UCSD-AML1 (cell line): ENCODE data around the gene TCEAL8.

Experiments
- DNase-seq: peaks from one replicate; lab custom pipeline; 2025; ENCODE audit not compliant: unreplicated experiment; lab: John Stamatoyannopoulos, UW

TCEAL8 gene

GRCh38 chrX:103215425-103215991, 39.4 kb downstream of the TCEAL8 start:
- no peak for DNase-seq

DNA sequence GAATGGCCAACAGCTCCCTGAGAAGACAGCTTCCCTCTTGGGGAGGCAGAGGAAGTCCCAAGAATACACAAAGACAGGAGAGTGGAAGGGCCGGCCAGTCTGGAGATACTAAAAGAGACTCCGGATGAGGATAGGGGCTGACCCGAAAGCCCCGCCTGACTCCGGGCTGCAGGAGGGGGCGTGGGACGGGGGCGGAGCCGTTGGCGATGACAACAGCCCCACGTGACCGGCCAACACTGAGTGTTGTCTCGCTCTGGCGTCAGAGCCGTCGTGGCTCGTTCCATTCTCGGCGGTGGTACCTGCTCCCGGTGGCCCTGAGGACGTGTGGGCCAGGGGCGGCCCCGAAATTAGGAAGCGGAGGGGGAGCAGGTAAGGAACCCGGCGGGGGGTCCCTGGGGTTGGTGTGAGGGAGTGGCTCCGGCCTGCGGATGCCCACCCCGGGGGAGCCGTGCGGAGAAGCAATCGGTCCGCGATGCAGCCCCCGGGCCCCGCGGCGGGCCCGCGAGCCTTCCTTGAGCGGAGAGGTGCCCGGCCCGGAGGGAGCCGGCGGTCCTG, 40.0 kb downstream of the TCEAL8 start, which contains the start of gene BEX4:
Gene BEX4 (plus strand): TSS at position 239 of the 555 bp plus-strand sequence. CDS start 1,046 bp downstream, outside the sequence.
- DNase-seq: peak; percentile 51

- no peak for DNase-seq
These were observed 42.1 kb downstream of the TCEAL8 start for GRCh38 chrX:103212749-103213457.

GRCh38 chrX:103211012-103211715, 43.8 kb downstream of the TCEAL8 start:
- no peak for DNase-seq

DNA sequence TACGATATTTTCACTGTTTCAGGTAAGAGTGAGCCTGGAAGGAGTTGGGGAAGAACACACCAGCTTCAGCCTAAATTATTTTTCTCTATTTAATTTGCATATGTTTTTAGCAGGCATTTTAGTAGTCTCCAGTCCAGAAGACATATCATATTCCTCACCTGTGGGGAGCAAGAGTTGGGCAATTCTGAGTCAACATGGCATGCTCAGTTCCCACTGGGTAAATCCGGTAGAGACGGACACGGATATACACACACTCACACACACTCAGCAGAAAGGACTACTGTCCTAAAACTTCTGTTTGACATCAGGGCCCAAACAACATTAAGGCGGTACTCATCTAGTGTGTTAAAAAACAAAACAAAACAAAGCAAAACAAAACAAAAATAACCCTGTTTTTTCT, 44.9 kb downstream of the TCEAL8 start:
- no peak for DNase-seq
